Common myeloid progenitor, CD34-positive (primary cell): ENCODE measurements around the gene CAST.

Experiments
- CTCF ChIA-PET: fragments of 350-600 bp; sonication (Branson Sonifier 250); formaldehyde crosslinking; loops from one replicate; lab custom pipeline; 2021; ENCODE audit warnings: antibody characterized with exemption; lab: Charles Lee
- POLR2A ChIA-PET: fragments of 350-600 bp; sonication (Branson Sonifier 250); formaldehyde crosslinking; loops from one replicate; lab custom pipeline; 2021; ENCODE audit warnings: antibody characterized with exemption; lab: Charles Lee
- DNase-seq, 3 donors: peaks; one replicate each; pipeline versions ENCODE4 v3.0.0 to v3.0.0-alpha.2; 2013
- H3K27ac ChIP-seq, 2 experiments: 1 replicate in 1 of 2; 2 replicates in 1 of 2; pipeline ENCODE4 v1.7.0; 2013; ENCODE audit warnings: inconsistent platforms in 2 of 2, low read length in 2 of 2, mild to moderate bottlenecking in 2 of 2, low read depth in 1 of 2, moderate library complexity in 1 of 2; ENCODE audit not compliant: severe bottlenecking in 2 of 2, insufficient read depth in 1 of 2, poor library complexity in 1 of 2
- H3K27me3 ChIP-seq, 5 experiments: replicated peaks in 2 of 5; 1 replicate in 3 of 5; 2 replicates in 2 of 5; pipeline versions ENCODE4 v1.6.1 to v1.7.0; 2013; ENCODE audit warnings: low read length in 4 of 5, mild to moderate bottlenecking in 2 of 5, moderate library complexity in 2 of 5, inconsistent platforms in 1 of 5; ENCODE audit not compliant: insufficient read depth in 5 of 5, control insufficient read depth in 4 of 5
- H3K36me3 ChIP-seq, 4 experiments: 1 replicate in 2 of 4; 2 replicates in 2 of 4; pipeline versions ENCODE4 v1.6.1 to v1.7.0; 2013; ENCODE audit warnings: low read length in 3 of 4, control low read depth in 1 of 4, mild to moderate bottlenecking in 1 of 4; ENCODE audit not compliant: control insufficient read depth in 4 of 4, insufficient read depth in 4 of 4
- H3K4me1 ChIP-seq, 4 experiments: 1 replicate in 3 of 4; 2 replicates in 1 of 4; pipeline versions ENCODE4 v1.6.1 to v1.7.1; 2013; ENCODE audit warnings: low read length in 3 of 4, mild to moderate bottlenecking in 3 of 4, control low read depth in 1 of 4, inconsistent platforms in 1 of 4, moderate library complexity in 1 of 4; ENCODE audit not compliant: control insufficient read depth in 4 of 4, insufficient read depth in 4 of 4; ENCODE audit errors: control extremely low read depth in 1 of 4
- H3K4me3 ChIP-seq, 7 experiments: 1 replicate in 4 of 7; 2 replicates in 3 of 7; pipeline versions ENCODE4 v1.5.1 to v1.7.0; 2013; ENCODE audit warnings: mild to moderate bottlenecking in 7 of 7, low read length in 6 of 7, moderate library complexity in 6 of 7, inconsistent platforms in 2 of 7, low read depth in 2 of 7, control low read depth in 1 of 7; ENCODE audit not compliant: insufficient read depth in 4 of 7, control insufficient read depth in 1 of 7; ENCODE audit errors: extremely low read depth in 1 of 7
- H3K9me3 ChIP-seq, 5 experiments: 1 replicate in 4 of 5; 2 replicates in 1 of 5; pipeline versions ENCODE4 v1.6.1 to v1.7.1; 2013; ENCODE audit warnings: low read length in 4 of 5, mild to moderate bottlenecking in 2 of 5, inconsistent platforms in 1 of 5, low read depth in 1 of 5, moderate library complexity in 1 of 5; ENCODE audit not compliant: control insufficient read depth in 4 of 5, insufficient read depth in 2 of 5; ENCODE audit errors: control extremely low read depth in 1 of 5
- WGBS: methylation state at CpG from one replicate; pipeline ENCODE4 v1.1.5; 2013; ENCODE audit not compliant: insufficient coverage; 5-methylcytosine and 5-hydroxymethylcytosine counted together

The CAST gene

GRCh38 chr5:96690861-96691260, 28.7 kb downstream of the CAST start:
- Histone ChIP-seq H3K27me3 (no peaks in the 10 kb centered on the region), H3K4me1 (no peaks in the 10 kb centered on the region), H3K9me3 (no peaks in the 10 kb centered on the region), H3K36me3 (peaks cover 0 to 2% (median 0%) of the 10 kb centered on the region in 4 experiments), H3K4me3 (no peak overlapping the region), H3K27ac (no peak overlapping the region)
- no peak for DNase-seq
- POLR2A ChIA-PET, result no interaction called here
- CTCF ChIA-PET, result interaction anchor here (1.1 to 4.0 kb wide), 4 partner anchors 11 to 345 kb away, joined by 3 to 19 read pairs (median 4); no protein-coding TSS in a partner anchor
- WGBS, result 100% methylated on average over 1 of the region's 1 CpG

GRCh38 chr5:96691503-96692303, 29.5 kb downstream of the CAST start:
- WGBS, result 100% methylated on average over 1 of the region's 2 CpGs
- no peak for DNase-seq
- no peaks in the 10 kb centered on the region for H3K4me1 ChIP-seq
- ChIA-PET POLR2A (no interaction called here), CTCF (interaction anchor here (1.1 to 4.0 kb wide), 3 partner anchors 12 to 81 kb away, joined by 3 to 19 read pairs (median 6); no protein-coding TSS in a partner anchor)
- no peak overlapping the region for H3K27ac ChIP-seq
- H3K27me3 ChIP-seq, result no peaks in the 10 kb centered on the region
- H3K36me3 ChIP-seq, result peaks cover 0 to 2% (median 0%) of the 10 kb centered on the region in 4 experiments
- H3K4me3 ChIP-seq, result no peak overlapping the region
- H3K9me3 ChIP-seq, result no peaks in the 10 kb centered on the region

- CTCF ChIA-PET, result interaction anchor here (1.7 to 4.0 kb wide), 3 partner anchors 8 to 81 kb away, joined by 4 to 19 read pairs (median 6); no protein-coding TSS in a partner anchor
- Histone ChIP-seq H3K27ac (no peak overlapping the region), H3K9me3 (no peaks in the 10 kb centered on the region), H3K4me3 (no peak overlapping the region), H3K27me3 (no peaks in the 10 kb centered on the region), H3K36me3 (peaks cover 0 to 2% (median 0%) of the 10 kb centered on the region in 4 experiments), H3K4me1 (no peaks in the 10 kb centered on the region)
- POLR2A ChIA-PET, result no interaction called here
- WGBS, result 94% methylated on average over 2 of the region's 2 CpGs
- peak in 1 of 3 donors; percentile 6 for DNase-seq
Observed at GRCh38 chr5:96692441-96692840, 30.3 kb downstream of the CAST start.

- ChIA-PET POLR2A (no interaction called here), CTCF (interaction anchor here (0.9 to 1.1 kb wide), 2 partner anchors 10 to 15 kb away, joined by 3 to 4 read pairs; no protein-coding TSS in a partner anchor)
- Histone ChIP-seq H3K27me3 (no peaks in the 10 kb centered on the region), H3K4me1 (peaks cover 4 to 15% (median 12%) of the 10 kb centered on the region in 4 experiments), H3K27ac (no peak overlapping the region), H3K36me3 (peaks cover 0 to 2% (median 0%) of the 10 kb centered on the region in 4 experiments), H3K9me3 (no peaks in the 10 kb centered on the region), H3K4me3 (no peak overlapping the region)
- DNase-seq, result no peak
- 92% methylated on average over 2 of the region's 3 CpGs for WGBS
Observed at GRCh38 chr5:96699186-96699820, 37.1 kb downstream of the CAST start.

- H3K27ac ChIP-seq, result peak overlapping the region in 1 of 2 experiments; percentile 57
- ChIA-PET CTCF (interaction anchor here (1.0 to 4.4 kb wide), 8 partner anchors 10 to 88 kb away, joined by 3 to 19 read pairs (median 4); no protein-coding TSS in a partner anchor), POLR2A (no interaction called here)
- H3K4me1 ChIP-seq, result peaks cover 4 to 15% (median 12%) of the 10 kb centered on the region in 4 experiments
- H3K9me3 ChIP-seq, result no peaks in the 10 kb centered on the region
- H3K4me3 ChIP-seq, result peak overlapping the region; percentile 57 to 83 (median 78)
- no peaks in the 10 kb centered on the region for H3K27me3 ChIP-seq
- 0% methylated on average over 69 of the region's 70 CpGs for WGBS
- DNase-seq, result peak; percentile 62 to 84 (median 78)
- no peaks in the 10 kb centered on the region for H3K36me3 ChIP-seq
Observed at GRCh38 chr5:96702503-96703383, 40.6 kb downstream of the CAST start.

- ChIA-PET POLR2A (no interaction called here), CTCF (interaction anchor here (1.1 to 4.4 kb wide), 6 partner anchors 10 to 89 kb away, joined by 3 to 19 read pairs (median 6); no protein-coding TSS in a partner anchor)
- H3K9me3 ChIP-seq, result no peaks in the 10 kb centered on the region
- peak overlapping the region in 1 of 2 experiments; percentile 57 for H3K27ac ChIP-seq
- no peaks in the 10 kb centered on the region for H3K36me3 ChIP-seq
- no peaks in the 10 kb centered on the region for H3K27me3 ChIP-seq
- DNase-seq, result no peak
- peak overlapping the region; percentile 57 to 83 (median 78) for H3K4me3 ChIP-seq
- H3K4me1 ChIP-seq, result peaks cover 4 to 15% (median 12%) of the 10 kb centered on the region in 4 experiments
- 33% methylated on average over 3 of the region's 7 CpGs for WGBS
Observed at GRCh38 chr5:96703384-96703920, 41.3 kb downstream of the CAST start.
